OCI-LY3 (cell line): ENCODE measurements around the gene ZNF488.

Experiments used
- EZH2phosphoT487 ChIP-seq: fragments of 200-600 bp; shearing (Covaris generic); IDR thresholded peaks from 2 replicates; pipeline ENCODE4 v1.6.1; 2018; ENCODE audit warnings: antibody characterized with exemption, mixed run types, low read depth
- TF ChIP-seq, protein P1 (sequence below): fragments of 200-600, 300-600 bp; sonication (generic); IDR thresholded peaks from 2 replicates; pipeline ENCODE4 v1.5.1; 2014; ENCODE audit warnings: antibody characterized with exemption, low read length, low read depth

DNA sequence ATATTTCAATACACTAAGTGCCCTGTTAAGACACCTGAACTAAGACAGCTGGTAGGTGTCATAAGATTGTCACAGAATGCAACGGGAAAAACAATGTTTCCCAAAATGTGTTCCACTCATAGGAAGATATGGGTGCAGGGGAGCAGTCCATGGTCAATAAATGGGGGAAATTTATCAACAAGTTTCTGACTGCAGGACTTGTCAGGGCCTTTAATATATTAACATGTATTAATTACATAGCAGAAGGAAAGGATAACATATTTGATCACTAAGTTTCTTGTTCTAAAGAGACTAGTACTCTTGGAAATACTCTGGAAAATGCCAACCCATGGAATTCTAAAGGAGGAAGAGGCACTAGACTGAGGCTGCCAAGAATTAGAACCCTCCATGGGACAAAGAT, 29.2 kb downstream of the ZNF488 start:
- TF ChIP-seq, protein P1, sequence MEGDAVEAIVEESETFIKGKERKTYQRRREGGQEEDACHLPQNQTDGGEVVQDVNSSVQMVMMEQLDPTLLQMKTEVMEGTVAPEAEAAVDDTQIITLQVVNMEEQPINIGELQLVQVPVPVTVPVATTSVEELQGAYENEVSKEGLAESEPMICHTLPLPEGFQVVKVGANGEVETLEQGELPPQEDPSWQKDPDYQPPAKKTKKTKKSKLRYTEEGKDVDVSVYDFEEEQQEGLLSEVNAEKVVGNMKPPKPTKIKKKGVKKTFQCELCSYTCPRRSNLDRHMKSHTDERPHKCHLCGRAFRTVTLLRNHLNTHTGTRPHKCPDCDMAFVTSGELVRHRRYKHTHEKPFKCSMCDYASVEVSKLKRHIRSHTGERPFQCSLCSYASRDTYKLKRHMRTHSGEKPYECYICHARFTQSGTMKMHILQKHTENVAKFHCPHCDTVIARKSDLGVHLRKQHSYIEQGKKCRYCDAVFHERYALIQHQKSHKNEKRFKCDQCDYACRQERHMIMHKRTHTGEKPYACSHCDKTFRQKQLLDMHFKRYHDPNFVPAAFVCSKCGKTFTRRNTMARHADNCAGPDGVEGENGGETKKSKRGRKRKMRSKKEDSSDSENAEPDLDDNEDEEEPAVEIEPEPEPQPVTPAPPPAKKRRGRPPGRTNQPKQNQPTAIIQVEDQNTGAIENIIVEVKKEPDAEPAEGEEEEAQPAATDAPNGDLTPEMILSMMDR = no peak
- TF ChIP-seq EZH2phosphoT487 = no peak
